CD4-positive, alpha-beta T cell (primary cell): Measurements from ENCODE around the gene HPS1. TPM values are rescaled to one million over a fixed set of nuclear protein-coding genes. Genes with fewer than 3 reads are reported as not detected.

Experiments used
- ATAC-seq: fragments of 200-7000 bp; cut with Tn5 transposase; one replicate; pipeline ENCODE4 v1.10.0; 2022; ENCODE audit warnings: mild to moderate bottlenecking; ENCODE audit not compliant: poor library complexity
- CTCF ChIA-PET: fragments of 350-600 bp; sonication (Branson Sonifier 250); formaldehyde crosslinking; loops from one replicate; lab custom pipeline; 2021; ENCODE audit warnings: antibody characterized with exemption, inconsistent platforms; lab: Charles Lee
- POLR2A ChIA-PET: fragments of 350-600 bp; sonication (Branson Sonifier 250); formaldehyde crosslinking; loops from one replicate; lab custom pipeline; 2021; ENCODE audit warnings: antibody characterized with exemption, inconsistent platforms; lab: Charles Lee
- DNase-seq, 14 experiments: peaks; one replicate each; pipeline ENCODE4 v3.0.0-alpha.2; 2013 to 2020; ENCODE audit warnings: mixed read lengths in 2 of 14
- H3K27ac ChIP-seq, 2 donors: one replicate each; pipeline versions ENCODE4 v1.5.1 to v1.7.0; 2013; ENCODE audit warnings: low read length in 2 of 2, low read depth in 1 of 2, mild to moderate bottlenecking in 1 of 2
- H3K27me3 ChIP-seq, 2 experiments: 1 replicate in 1 of 2; 2 replicates in 1 of 2; pipeline versions ENCODE4 v1.6.1 to v1.7.0; 2013; ENCODE audit warnings: low read length in 2 of 2, control low read depth in 1 of 2, mild to moderate bottlenecking in 1 of 2, moderate library complexity in 1 of 2; ENCODE audit not compliant: insufficient read depth in 2 of 2, control insufficient read depth in 1 of 2
- H3K36me3 ChIP-seq: one replicate; pipeline ENCODE4 v1.6.1; 2013; ENCODE audit warnings: low read length, control low read depth; ENCODE audit not compliant: insufficient read depth
- H3K4me1 ChIP-seq: one replicate; pipeline ENCODE4 v1.6.1; 2013; ENCODE audit warnings: low read length, control low read depth; ENCODE audit not compliant: insufficient read depth
- H3K4me3 ChIP-seq: one replicate; pipeline ENCODE4 v1.5.1; 2013; ENCODE audit warnings: mild to moderate bottlenecking, low read length, moderate library complexity
- H3K9me3 ChIP-seq, 2 experiments: 1 replicate in 1 of 2; 2 replicates in 1 of 2; pipeline versions ENCODE4 v1.6.1 to v1.7.0; 2013; ENCODE audit warnings: low read length in 2 of 2, mild to moderate bottlenecking in 2 of 2, control low read depth in 1 of 2, moderate library complexity in 1 of 2; ENCODE audit not compliant: control insufficient read depth in 1 of 2, insufficient read depth in 1 of 2
- H3K27ac Mint-ChIP-seq: one replicate; pipeline ENCODE4 v1.8.0; 2020; ENCODE audit warnings: mixed read lengths
- H3K27me3 Mint-ChIP-seq: one replicate; pipeline ENCODE4 v1.8.0; 2021; ENCODE audit warnings: mixed read lengths
- H3K36me3 Mint-ChIP-seq: one replicate; pipeline ENCODE4 v1.8.0; 2021; ENCODE audit warnings: low read depth, mixed read lengths
- H3K4me1 Mint-ChIP-seq: one replicate; pipeline ENCODE4 v1.8.0; 2021; ENCODE audit warnings: low read depth, mixed read lengths
- H3K4me3 Mint-ChIP-seq: one replicate; pipeline ENCODE4 v1.8.0; 2020; ENCODE audit warnings: mild to moderate bottlenecking, mixed read lengths
- H3K9me3 Mint-ChIP-seq: one replicate; pipeline ENCODE4 v1.8.0; 2020; ENCODE audit warnings: mixed read lengths
- intact Hi-C, 2 experiments: fragments of 100-400 bp; cut with DNase I in 1 of 2; cut with micrococcal nuclease in 1 of 2; formaldehyde crosslinking; loops; one replicate each; pipeline versions ENCODE4 v1.15.1 to v1.9.0; 2023 to 2025; cut with DNase I, micrococcal nuclease
- total RNA-seq, 174 experiments: library from RNA in 2 of 174; stranded (reverse) in 2 of 174; gene quantifications; one replicate each; pipeline ENCODE4 v1.2.3 and lab custom pipeline; 2021 to 2026
- TF ChIP-seq, protein P1 (sequence below): fragments of 200-600 bp; IDR thresholded peaks from one replicate; pipeline ENCODE4 v1.8.0; 2022; ENCODE audit warnings: antibody characterized with exemption, mild to moderate bottlenecking

HPS1 gene
- total RNA-seq, 2 experiments from 2014 or later: 49.8 to 50.5 TPM

GRCh38 chr10:98432330-98432729, 14.4 kb downstream of the HPS1 start:
- Mint-ChIP-seq H3K36me3 (peaks cover 83% of the 10 kb centered on the region), H3K4me3 (no peak overlapping the region), H3K27me3 (no peaks in the 10 kb centered on the region), H3K9me3 (peaks cover 5% of the 10 kb centered on the region), H3K4me1 (no peaks in the 10 kb centered on the region), H3K27ac (no peak overlapping the region)
- H3K4me3 ChIP-seq: no peak overlapping the region
- peaks cover 79% of the 10 kb centered on the region for H3K36me3 ChIP-seq
- intact Hi-C loops: no loop called here
- DNase-seq (no peak), ATAC-seq (no peak)
- H3K4me1 ChIP-seq: no peaks in the 10 kb centered on the region
- H3K27ac ChIP-seq: no peak overlapping the region
- no peaks in the 10 kb centered on the region for H3K27me3 ChIP-seq
- TF ChIP-seq, protein P1, sequence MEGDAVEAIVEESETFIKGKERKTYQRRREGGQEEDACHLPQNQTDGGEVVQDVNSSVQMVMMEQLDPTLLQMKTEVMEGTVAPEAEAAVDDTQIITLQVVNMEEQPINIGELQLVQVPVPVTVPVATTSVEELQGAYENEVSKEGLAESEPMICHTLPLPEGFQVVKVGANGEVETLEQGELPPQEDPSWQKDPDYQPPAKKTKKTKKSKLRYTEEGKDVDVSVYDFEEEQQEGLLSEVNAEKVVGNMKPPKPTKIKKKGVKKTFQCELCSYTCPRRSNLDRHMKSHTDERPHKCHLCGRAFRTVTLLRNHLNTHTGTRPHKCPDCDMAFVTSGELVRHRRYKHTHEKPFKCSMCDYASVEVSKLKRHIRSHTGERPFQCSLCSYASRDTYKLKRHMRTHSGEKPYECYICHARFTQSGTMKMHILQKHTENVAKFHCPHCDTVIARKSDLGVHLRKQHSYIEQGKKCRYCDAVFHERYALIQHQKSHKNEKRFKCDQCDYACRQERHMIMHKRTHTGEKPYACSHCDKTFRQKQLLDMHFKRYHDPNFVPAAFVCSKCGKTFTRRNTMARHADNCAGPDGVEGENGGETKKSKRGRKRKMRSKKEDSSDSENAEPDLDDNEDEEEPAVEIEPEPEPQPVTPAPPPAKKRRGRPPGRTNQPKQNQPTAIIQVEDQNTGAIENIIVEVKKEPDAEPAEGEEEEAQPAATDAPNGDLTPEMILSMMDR: no peak
- ChIA-PET POLR2A (no interaction called here), CTCF (interaction anchor here (0.6 kb wide), 1 partner anchor 26 kb away, joined by 4 read pairs; no protein-coding TSS in a partner anchor)
- H3K9me3 ChIP-seq: peaks cover 0 to 14% of the 10 kb centered on the region in 2 experiments

DNA sequence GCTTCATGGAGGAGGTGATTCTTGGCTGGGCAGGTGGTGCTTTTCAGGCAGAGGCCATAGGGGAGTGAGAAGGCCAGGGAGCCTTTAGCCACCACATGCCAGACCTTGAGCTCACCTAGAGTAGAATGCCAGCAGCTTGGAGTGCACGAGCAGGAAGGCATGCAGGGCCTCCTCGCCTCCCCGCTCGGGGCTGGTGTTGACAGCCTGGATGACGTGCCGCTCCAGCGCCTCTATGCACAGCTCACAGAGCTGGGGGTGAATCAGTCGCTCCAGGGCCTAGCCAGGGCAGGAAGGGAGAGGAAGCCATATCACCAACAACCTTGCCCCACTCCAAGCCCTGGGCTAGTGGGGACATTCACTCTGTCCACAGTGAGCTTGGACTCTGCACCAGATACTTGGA, 15.7 kb downstream of the HPS1 start:
- Histone ChIP-seq H3K9me3 (peaks cover 0 to 14% of the 10 kb centered on the region in 2 experiments), H3K4me1 (peaks cover under 1% of the 10 kb centered on the region), H3K27ac (no peak overlapping the region), H3K36me3 (peaks cover 87% of the 10 kb centered on the region), H3K27me3 (no peaks in the 10 kb centered on the region), H3K4me3 (no peak overlapping the region)
- Mint-ChIP-seq H3K4me1 (no peaks in the 10 kb centered on the region), H3K4me3 (no peak overlapping the region), H3K36me3 (peaks cover 72% of the 10 kb centered on the region), H3K27me3 (no peaks in the 10 kb centered on the region), H3K27ac (no peak overlapping the region), H3K9me3 (peaks cover 5% of the 10 kb centered on the region)
- DNase-seq (no peak), ATAC-seq (no peak)
- TF ChIP-seq, protein P1: no peak
- intact Hi-C loops: no loop called here
- ChIA-PET CTCF (no interaction called here), POLR2A (no interaction called here)

- DNase-seq: peak in 1 of 14 experiments; percentile 2
- Histone ChIP-seq H3K9me3 (peaks cover 0 to 14% of the 10 kb centered on the region in 2 experiments), H3K36me3 (peaks cover 86% of the 10 kb centered on the region), H3K4me1 (peaks cover 6% of the 10 kb centered on the region), H3K27ac (no peak overlapping the region), H3K4me3 (no peak overlapping the region), H3K27me3 (no peaks in the 10 kb centered on the region)
- ChIA-PET POLR2A (interaction anchor here (1.0 kb wide), 1 partner anchor 12 kb away, joined by 3 read pairs; no protein-coding TSS in a partner anchor), CTCF (no interaction called here)
- Mint-ChIP-seq H3K4me3 (no peak overlapping the region), H3K36me3 (peaks cover 71% of the 10 kb centered on the region), H3K9me3 (peaks cover 5% of the 10 kb centered on the region), H3K27ac (no peak overlapping the region), H3K4me1 (no peaks in the 10 kb centered on the region), H3K27me3 (no peaks in the 10 kb centered on the region)
- intact Hi-C loops: no loop called here
- TF ChIP-seq, protein P1: no peak
- ATAC-seq: no peak
Observed at GRCh38 chr10:98430427-98430826, 16.3 kb downstream of the HPS1 start.
